Thyroid gland (tissue), 4 donors: ENCODE results near the gene GRIN2A. TPM values are rescaled to one million over a fixed set of nuclear protein-coding genes. Genes with fewer than 3 reads are reported as not detected.

Experiments used
- DNase-seq, 2 donors: peaks; one replicate each; pipeline ENCODE4 v3.0.0-alpha.2; 2019
- H3K27ac ChIP-seq, 3 donors: fragments of 200-600 bp; sonication (generic); 1 replicate in 2 of 3; 2 replicates in 1 of 3; pipeline ENCODE4 v1.5.1; 2016 to 2019; ENCODE audit warnings: mild to moderate bottlenecking in 1 of 3, moderate library complexity in 1 of 3
- H3K27me3 ChIP-seq: fragments of 200-600 bp; sonication (generic); one replicate; pipeline ENCODE4 v1.5.1; 2019
- H3K36me3 ChIP-seq, 2 donors: fragments of 200-600 bp; sonication (generic); one replicate each; pipeline ENCODE4 v1.5.1; 2016 to 2019
- H3K4me1 ChIP-seq, 2 donors: fragments of 200-600 bp; sonication (generic); one replicate each; pipeline ENCODE4 v1.5.1; 2017 to 2019
- H3K4me3 ChIP-seq, 3 donors: fragments of 200-600 bp; sonication (generic); replicated peaks in 1 of 3; 1 replicate in 2 of 3; 2 replicates in 1 of 3; pipeline ENCODE4 v1.5.1; 2016; ENCODE audit warnings: mild to moderate bottlenecking in 1 of 3
- H3K9me3 ChIP-seq: fragments of 200-600 bp; sonication (generic); one replicate; pipeline ENCODE4 v1.5.1; 2017
- POLR2A ChIP-seq, 2 donors: fragments of 450-650 bp; IDR thresholded peaks; one replicate each; pipeline ENCODE4 v1.6.1; 2017; ENCODE audit warnings: antibody characterized with exemption in 2 of 2, mild to moderate bottlenecking in 2 of 2, moderate library complexity in 1 of 2
- WGBS, 2 donors: methylation state at CpG; one replicate each; pipeline ENCODE4 v1.1.5; 2017; 5-methylcytosine and 5-hydroxymethylcytosine counted together
- intact Hi-C: fragments of 100-400 bp; cut with DNase I; formaldehyde crosslinking; loops from one replicate; pipeline ENCODE4 v1.15.1; 2023
- total RNA-seq, 4 donors: library from RNA; depleted of rRNA; stranded (reverse); fragments of >200 nt; gene quantifications; one replicate each; pipeline ENCODE4 v1.2.3, GENCODE V29; 2016
- TF ChIP-seq, protein P1 (sequence below), 6 experiments: fragments of 200-600 bp in 3 of 6; fragments of 450-650 bp in 3 of 6; sonication (generic) in 3 of 6; IDR thresholded peaks; one replicate each; pipeline ENCODE4 v1.5.1; 2016 to 2019; ENCODE audit warnings: antibody characterized with exemption in 6 of 6, mild to moderate bottlenecking in 2 of 6, inconsistent platforms in 1 of 6, moderate library complexity in 1 of 6

Gene GRIN2A
- total RNA-seq, 4 donors from 2014 or later = 0.11 to 1.3 (median 0.53) TPM

DNA sequence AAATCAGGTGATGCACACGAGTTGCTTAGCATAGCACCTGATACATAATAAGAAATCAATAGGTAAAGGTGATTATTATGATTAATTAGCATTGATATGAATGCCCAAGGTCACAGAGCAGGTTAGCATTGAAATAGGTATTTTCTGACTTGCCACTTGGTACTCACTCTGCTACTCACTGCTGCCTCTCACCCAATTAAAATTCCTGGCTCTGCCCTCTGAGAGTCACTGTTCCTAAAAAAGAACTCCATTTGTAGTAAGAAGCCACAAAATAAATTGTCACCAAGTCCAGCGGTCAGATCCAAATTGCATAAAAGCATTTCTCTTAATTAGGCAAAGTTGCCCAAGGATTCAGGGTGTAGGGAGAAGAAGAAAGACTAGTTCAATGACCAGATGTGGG, 8.9 kb upstream of the GRIN2A start:
- no peaks in the 10 kb centered on the region for H3K9me3 ChIP-seq
- intact Hi-C loops = no loop called here
- no peaks in the 10 kb centered on the region for H3K4me1 ChIP-seq
- DNase-seq = no peak
- H3K4me3 ChIP-seq = no peak overlapping the region
- WGBS, 2 donors = 85 to 88% methylated on average over 2 of the region's 2 CpGs
- H3K27ac ChIP-seq = no peak overlapping the region
- no peaks in the 10 kb centered on the region for H3K36me3 ChIP-seq
- H3K27me3 ChIP-seq = no peaks in the 10 kb centered on the region
- no peak for TF ChIP-seq POLR2A (IDR thresholded peaks at IDR 0.05)
- TF ChIP-seq, protein P1, sequence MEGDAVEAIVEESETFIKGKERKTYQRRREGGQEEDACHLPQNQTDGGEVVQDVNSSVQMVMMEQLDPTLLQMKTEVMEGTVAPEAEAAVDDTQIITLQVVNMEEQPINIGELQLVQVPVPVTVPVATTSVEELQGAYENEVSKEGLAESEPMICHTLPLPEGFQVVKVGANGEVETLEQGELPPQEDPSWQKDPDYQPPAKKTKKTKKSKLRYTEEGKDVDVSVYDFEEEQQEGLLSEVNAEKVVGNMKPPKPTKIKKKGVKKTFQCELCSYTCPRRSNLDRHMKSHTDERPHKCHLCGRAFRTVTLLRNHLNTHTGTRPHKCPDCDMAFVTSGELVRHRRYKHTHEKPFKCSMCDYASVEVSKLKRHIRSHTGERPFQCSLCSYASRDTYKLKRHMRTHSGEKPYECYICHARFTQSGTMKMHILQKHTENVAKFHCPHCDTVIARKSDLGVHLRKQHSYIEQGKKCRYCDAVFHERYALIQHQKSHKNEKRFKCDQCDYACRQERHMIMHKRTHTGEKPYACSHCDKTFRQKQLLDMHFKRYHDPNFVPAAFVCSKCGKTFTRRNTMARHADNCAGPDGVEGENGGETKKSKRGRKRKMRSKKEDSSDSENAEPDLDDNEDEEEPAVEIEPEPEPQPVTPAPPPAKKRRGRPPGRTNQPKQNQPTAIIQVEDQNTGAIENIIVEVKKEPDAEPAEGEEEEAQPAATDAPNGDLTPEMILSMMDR (IDR thresholded peaks at IDR 0.05) = no peak

DNA sequence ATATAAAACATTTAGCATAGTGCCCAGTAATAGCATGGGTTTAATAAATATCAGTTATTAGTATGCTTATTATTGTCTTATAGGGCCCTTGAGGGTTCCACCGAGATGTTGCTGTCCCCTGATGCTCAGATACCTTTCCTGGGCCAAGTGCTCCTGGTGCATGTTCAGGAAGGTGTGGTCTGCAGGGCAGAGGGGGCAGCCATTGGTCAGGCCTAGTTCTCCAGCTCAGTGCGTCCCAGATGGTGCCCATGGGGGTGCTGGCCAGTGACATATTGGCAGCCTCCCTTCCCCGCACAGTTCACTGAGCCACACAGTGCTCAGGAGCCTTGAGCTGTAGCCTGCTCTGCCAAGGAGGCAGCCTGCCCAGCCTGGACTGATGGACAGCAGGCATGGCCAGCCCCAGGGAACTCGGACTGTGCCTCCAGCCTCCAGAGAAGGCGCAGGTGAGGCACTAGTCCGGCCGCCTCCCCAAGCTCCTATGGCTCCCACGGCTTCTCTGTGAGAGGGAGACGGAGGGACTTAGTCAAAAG, 7.7 kb upstream of the GRIN2A start:
- TF ChIP-seq POLR2A (IDR thresholded peaks at IDR 0.05) = no peak
- TF ChIP-seq, protein P1 (IDR thresholded peaks at IDR 0.05) = no peak
- H3K36me3 ChIP-seq = no peaks in the 10 kb centered on the region
- no peaks in the 10 kb centered on the region for H3K4me1 ChIP-seq
- no peak for DNase-seq
- H3K27me3 ChIP-seq = no peaks in the 10 kb centered on the region
- H3K9me3 ChIP-seq = no peaks in the 10 kb centered on the region
- intact Hi-C loops = loop anchor here (10.0 kb wide), 3 partner anchors 545 to 1025 kb away; no protein-coding TSS in a partner anchor
- no peak overlapping the region for H3K4me3 ChIP-seq
- no peak overlapping the region for H3K27ac ChIP-seq
- 68 to 76% methylated on average over 6 to 7 of the region's 9 CpGs for WGBS, 2 donors

DNA sequence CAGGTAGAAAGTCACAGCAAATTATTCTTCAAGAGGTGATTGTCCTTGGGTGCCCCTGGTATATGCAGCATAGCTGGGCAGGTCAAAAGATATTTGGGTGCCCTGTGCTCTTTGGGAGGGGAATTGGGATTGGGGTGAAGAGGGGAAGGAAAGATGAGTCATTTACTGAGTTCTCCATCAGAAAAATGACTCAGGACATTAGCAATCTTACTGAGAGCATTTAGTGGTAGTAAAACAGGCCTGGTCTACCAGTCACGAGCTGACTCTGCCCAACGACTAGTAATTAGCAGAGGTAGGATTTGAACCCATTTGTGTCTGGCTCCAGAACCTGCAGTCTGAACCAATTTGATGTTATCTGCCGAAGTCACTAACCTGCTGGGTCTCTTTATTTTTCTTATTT, 6.0 kb upstream of the GRIN2A start:
- H3K4me1 ChIP-seq = peaks cover 0 to under 1% of the 10 kb centered on the region in 2 donors
- no peak overlapping the region for H3K4me3 ChIP-seq
- no peaks in the 10 kb centered on the region for H3K36me3 ChIP-seq
- no peak for TF ChIP-seq POLR2A (IDR thresholded peaks at IDR 0.05)
- TF ChIP-seq, protein P1 (IDR thresholded peaks at IDR 0.05) = no peak
- intact Hi-C loops = loop anchor here (10.0 kb wide), 3 partner anchors 543 to 1023 kb away; no protein-coding TSS in a partner anchor
- 31 to 39% methylated on average over 3 of the region's 3 CpGs for WGBS, 2 donors
- no peaks in the 10 kb centered on the region for H3K9me3 ChIP-seq
- H3K27me3 ChIP-seq = no peaks in the 10 kb centered on the region
- no peak for DNase-seq
- H3K27ac ChIP-seq = no peak overlapping the region

DNA sequence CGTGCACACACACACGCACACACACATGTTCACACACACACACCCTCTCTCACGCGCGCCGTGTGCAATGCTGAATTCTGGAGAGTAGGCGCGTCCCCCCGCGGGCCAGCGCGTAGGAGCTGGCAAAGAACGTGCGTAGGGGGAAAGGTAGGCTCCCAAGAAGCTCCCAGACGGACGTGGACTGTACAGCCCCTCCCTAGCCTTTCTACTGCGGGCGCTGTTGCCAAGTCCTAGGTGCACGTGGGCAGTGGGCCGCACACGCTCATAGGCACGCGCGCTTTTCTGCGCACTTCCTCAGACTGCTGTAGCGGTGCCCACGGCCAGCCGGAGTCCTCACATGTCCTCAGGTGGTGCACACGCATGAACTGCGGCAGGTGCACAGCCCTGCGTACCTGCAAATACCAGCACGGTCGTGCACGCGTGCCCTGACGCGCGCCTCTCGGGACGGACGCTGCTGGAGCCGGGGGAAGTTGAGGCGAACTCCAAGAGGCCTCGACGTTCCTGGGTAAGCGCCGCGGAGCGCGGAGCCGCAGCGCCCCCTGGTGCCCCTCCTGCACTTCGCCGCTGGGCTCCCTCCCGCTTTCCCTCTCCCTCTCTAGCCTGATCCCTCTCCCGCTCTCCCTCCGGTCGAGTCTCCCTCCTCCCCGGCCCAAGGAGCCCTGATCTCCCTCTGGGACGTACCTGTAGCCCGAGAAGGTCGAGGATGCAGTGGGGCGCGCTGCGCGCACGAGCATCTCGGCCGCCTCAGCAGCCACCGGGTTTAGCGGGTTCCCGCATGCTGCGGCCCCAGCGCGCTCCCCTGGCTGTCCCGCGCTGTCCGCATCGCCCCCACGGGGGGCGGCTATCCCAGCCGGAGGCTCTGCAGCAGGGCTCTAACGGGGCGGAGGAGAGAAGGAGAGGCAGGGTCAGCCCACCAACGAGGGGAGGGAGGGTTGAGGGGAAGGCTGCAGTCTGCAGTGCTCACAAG, 749 bp downstream of the GRIN2A start:
- TF ChIP-seq, protein P1 (IDR thresholded peaks at IDR 0.05) = peak; percentile 75 to 95 (median 90)
- no peak for TF ChIP-seq POLR2A (IDR thresholded peaks at IDR 0.05)
- Histone ChIP-seq H3K27ac (no peak overlapping the region), H3K36me3 (no peaks in the 10 kb centered on the region), H3K27me3 (peaks cover 6% of the 10 kb centered on the region), H3K9me3 (no peaks in the 10 kb centered on the region), H3K4me3 (peak overlapping the region in 1 of 3 donors; percentile 26), H3K4me1 (peaks cover 20 to 28% of the 10 kb centered on the region in 2 donors)
- intact Hi-C loops = loop anchor here (10.0 kb wide), 3 partner anchors 537 to 1017 kb away; no protein-coding TSS in a partner anchor
- peak; percentile 65 to 73 for DNase-seq
- 3 to 5% methylated on average over 28 to 78 of the region's 85 CpGs for WGBS, 2 donors
